ENCODE measurements around the gene RING1.

RING1 gene

DNA sequence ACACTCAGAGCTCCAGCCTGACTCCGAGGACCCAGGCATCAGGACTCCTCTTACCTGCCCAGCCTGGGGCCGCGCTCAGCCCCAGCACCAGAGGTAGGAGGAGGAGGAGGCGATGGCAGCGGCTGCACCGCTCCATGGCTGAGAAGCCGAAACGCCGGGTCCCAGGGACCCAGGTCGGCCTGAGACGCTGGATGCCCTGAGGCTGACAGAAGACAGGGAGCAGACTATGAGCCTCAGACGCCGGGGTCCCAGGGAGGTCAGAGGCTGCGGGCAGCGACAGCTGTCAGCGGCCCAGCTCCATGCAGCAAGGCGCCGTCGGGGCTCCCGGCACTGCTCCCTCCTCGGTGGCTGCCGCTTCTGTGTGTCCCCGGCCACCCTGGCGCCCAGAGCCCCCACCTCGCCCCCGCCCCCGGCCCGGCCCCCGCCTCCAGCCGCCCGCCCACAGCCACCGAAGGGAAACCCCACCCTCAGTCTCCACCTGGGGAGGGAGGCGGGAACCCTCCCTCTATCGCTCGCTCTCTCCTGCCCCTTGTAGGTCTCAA lies 16.1 kb upstream of the RING1 start, which contains the start of gene COL11A2:
Gene COL11A2 (minus strand): TSS at position 363 of the 542 bp plus-strand sequence. CDS start 227 bp downstream, at position 136.
- no peak for DNase-seq (ENCODE audit: low read depth in 2 of 2)

DNA sequence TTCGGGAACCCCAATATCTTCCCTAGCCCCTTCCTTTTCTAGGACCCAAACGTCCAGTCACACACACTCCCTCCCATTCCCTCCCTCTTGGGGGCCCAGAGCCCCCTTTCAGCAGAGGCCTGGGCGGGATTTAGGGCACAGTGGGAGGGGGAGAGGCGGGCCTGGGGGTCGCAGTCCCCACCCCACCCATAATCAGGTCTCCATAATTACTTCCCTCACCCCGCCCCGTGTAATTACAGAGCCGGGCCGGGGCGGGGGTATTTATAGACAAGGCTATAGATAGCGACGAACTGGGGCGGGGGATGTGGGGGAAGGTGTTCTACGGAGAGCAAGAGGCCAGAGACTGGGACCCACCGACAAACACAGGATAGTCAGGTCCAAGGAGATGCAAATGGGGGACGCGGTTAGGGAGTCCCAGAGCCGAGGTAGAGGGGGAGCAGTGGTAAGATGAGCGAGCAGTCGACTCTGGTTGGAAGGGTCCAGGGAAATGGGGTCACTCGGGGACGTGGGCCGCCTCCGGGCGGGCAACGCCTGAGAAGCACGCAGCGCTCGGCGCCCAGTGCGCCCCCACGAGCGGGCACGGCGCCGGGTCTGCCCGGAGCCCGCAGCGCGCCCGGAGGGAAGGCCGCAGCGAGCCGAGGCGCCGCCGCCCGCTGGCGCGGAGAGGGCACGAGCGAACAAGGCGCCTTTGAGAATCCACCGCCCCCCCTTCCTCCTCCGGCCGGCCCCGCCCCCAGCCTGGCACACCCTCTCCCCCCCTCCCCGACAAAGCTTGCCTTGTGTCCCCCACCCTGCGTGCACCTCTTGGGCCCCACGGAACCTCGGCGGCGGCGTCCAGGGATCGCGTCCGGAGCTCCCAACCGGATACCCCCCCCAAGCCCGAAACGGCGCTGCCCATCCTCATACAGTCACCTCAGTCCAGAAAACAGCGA lies 15.4 kb upstream of the RING1 start:
- DNase-seq (ENCODE audit: low read depth in 2 of 2) = peak in 1 of 2 donors; percentile 39

DNA sequence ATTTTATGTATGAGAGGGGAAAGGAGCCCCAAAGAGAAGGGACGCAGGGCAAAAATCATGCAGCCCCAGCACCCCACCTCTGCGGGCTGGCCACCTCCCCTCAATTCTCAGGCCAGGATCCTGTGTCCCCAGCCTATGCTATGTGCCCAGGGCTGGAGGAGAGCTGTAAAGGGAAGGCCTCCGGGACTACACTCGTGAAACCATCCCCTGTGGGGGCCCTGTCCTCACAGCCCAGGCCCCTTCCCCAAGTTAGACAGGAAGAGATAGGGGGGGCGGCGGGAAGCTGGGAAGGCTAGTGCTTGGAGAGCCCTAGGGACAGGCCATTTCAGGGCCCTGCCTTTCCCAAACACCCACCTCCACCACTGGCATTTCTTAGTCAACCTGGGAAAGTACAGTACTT lies 14.7 kb upstream of the RING1 start:
- no peak for DNase-seq (ENCODE audit: low read depth in 2 of 2)

DNA sequence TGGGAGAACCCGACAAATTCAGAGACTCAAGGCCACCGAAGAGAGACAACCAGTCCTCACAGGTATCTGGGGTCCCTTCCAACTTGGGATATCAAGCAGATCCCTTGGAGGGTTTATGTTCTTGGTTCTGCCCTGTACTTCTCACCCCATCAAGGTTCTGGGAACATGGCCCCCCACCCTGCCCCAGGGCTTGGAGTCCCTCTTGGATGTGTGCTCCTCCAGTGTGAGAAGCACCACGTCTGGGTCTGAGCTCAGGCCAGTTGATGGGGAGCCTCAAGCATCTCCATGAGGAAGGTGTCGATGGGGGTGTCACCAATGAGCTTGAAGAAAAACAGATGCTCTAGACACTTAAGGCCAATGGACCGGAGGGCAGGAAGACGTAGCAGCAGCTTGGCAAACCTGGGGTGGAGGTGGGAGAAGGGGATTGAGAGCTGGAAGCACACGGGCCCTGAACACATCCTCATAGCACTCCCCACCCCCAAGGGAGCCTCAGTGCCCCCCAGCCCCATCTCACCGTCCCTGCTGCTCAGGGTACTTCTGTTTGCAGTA lies 13.8 kb upstream of the RING1 start:
- DNase-seq (ENCODE audit: low read depth in 2 of 2) = no peak

DNA sequence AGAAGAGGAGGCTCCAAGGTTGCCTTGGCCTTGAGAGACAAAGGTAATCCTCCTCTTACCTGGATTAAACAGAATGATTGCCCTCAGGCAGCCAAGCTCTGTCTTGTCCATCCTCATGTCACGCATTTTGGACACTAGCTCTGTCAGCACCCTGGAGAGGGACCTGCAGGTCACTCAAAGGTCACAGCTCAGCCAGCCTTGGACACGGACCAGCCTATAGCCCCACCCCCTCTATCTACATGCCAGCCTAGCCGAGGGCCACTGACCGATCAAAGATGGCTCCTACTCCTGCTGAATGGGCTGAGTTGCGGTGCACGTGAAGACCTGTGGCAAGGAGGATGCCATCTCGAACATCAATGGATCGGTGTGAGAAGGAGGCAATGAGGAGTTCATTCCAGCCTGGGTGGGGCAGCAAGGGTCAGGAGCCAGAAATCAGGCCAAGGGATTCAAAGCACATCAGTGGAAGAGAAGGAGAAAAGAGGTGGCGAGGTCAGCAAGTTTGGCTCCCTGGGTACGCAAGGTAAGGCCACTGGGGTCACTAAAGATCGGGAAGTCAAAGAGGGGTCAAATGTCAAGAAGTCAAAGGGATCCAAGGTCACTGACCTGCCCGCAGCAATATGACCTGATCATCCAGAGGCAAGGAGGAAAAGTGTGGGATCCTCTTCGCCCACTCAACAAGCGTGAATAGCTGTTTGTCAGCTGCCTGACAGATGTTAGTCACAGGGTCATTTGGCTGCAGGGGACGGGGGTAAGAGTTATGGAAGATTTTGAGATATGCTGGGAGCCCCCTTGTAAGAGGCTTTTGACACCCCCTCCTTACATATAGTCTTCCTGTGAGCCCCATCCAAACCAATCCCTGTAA lies 12.8 kb upstream of the RING1 start:
- DNase-seq (ENCODE audit: low read depth in 2 of 2) = no peak

DNA sequence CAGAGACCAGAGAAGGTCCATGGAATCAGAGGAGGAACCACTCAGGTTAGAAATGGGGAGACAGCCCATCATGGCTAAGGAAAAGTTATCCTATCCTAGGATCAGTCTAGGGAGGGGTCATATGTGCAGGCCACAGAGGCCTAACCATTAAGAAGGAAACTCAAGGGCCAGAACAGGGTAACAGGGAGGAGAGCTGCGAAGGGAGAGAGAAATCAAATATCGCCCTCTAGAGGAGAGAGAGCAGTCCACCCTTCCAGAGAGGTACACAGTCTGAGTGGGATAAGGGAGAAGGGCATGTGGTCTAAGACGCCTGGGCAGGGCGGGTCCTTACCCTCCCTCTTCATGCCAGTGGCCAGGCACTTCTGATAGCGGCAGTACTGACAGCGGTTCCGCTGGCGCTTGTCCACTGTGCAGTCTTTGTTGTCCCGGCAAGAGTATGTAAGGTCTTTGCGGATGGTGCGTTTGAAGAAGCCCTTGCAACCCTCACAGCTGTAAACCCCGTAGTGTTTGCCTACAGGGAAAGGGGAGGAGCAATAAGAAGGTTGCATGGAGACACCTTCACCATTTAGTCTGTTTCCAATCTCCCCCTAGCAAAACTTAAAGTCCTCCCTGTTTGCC lies 10.8 kb upstream of the RING1 start:
- DNase-seq (ENCODE audit: low read depth in 2 of 2) = no peak

DNA sequence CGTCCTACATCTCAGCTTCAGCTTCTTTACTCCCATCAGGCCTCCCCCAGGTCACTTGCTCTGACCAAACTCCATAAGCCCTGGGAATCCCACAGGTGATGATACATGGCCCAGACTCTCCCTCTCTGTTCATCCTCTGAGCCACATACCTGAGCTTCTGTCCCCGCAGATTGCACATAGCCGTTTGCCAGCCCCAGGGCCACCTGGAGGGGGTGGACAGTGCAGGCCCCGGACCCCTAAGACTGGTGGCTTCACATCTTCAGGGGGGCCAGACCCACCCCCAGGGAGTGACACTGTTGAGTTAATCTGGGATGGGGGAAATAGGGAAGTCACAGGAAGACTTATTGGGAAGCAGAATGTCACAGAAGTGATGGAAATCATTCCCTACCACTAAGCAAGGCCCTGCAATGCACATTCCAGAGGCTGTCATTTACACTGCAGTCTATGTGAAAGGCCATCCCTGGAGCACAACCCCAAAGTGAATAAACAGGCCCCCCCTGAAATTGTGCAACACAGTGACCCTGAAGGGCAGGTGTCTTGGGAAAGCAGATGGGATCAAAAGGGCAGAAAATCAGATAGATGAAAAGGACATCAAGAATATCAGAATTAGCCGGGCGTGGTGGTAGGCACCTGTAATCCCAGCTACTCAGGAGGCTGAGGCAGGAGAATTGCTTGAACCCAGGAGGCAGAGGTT lies 10.0 kb upstream of the RING1 start:
- no peak for DNase-seq (ENCODE audit: low read depth in 2 of 2)

DNA sequence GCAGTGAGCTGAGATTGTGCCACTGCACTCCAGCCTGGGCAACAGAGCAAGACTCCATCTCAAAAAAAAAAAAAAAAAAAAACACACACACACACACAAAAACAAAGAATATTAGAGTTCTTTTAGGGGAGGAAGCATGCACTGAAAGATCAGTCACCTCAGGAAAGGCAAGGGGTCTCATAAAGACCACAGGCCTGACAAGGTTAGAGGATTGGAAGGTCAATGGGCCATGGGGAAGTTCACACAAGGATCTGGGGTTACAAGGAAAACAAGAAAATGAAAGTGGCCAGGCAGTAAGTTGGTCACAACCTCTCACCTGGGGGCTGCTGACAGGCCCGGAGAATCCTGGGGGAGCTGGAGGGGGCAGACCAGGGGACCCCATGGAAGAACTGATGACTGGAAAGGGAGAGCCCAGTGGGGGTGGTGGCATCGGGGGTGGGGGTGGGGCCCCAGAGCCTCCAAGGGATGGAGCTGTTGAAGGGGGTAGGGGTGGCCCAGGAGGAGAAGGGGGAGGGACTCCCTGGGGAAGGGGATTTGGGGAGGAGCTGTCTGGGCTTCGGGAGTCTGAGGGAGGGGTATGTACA lies 9.4 kb upstream of the RING1 start:
- DNase-seq (ENCODE audit: low read depth in 2 of 2) = no peak

DNA sequence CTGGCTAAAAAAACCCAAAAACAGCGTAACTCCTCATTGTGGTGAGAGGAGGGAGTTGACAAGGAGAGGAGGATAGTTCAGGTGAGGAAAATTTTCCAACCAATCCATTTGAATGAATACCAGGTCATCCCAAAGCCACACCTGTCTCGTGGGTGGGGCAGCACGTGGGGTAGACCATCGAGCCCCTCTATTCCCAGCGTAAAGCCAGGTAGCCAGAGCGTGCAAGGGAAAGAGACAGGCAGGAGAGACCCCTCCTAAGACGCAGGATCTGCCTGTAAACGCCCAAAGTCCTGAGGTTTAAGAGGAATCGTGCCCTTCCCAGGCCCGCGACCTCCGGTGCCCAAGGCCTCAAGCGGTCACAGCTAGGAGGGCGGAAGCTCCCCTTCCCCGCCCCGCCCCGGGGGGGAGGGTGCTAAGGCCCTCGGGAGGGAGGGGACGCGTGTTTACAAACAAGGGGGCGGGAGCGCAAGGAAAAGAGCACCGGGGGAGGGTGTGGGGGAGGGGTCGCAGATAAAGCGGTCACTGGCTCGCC lies 8.5 kb upstream of the RING1 start:
- peak; percentile 36 to 68 for DNase-seq (ENCODE audit: low read depth in 2 of 2)

DNA sequence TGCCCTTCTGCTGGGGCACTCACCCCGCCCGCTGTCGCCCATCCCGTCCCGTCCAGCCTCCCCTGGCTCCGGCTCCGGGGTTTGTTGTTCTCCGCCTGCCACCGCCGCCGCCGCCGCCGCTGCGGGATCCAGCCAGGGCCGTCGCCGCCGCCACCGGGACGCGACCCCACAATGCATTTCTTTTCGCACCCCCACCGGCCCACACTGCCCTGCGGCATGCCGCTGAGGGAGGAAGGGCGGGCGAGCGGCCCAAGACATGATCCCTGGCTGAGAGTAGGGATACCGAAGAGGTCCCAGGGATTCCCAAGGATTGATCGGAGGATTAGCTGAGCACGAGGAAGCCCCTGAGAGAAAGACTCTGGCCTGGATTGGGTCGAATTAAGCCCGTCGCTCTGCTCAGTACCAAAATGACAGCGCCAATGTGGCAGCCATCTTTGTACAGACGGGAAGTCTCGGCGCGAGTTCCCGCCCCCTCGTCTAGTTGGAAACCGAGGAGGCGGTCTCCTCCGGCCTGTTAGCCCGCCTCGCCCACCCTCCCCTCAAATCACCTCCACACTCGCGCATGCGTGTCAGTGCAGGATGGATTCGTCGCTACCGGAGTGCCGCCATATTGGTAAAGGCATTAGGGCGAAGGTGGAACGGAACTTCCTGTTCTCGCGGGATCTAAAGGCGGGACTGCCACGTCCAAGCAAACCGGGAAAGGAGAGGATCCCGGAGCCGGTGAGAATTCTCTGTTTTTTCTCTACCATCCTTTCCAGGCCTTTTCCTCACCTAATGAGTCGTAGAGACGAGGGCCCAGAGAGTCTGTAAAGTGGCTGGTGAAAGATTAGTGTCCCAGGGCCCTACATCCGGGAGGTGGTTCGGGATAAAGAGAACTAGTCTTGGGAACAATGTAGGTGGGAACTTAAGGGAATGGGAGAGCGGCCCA lies 7.8 kb upstream of the RING1 start, which contains the start of the genes RXRB and SLC39A7:
Gene RXRB (minus strand): TSS at position 447 of the 928 bp plus-strand sequence. CDS start 189 bp downstream, at position 258.
Gene SLC39A7 (plus strand): TSS at position 649 of the 928 bp plus-strand sequence. CDS start 379 bp downstream, outside the sequence.
- DNase-seq (ENCODE audit: low read depth in 2 of 2) = peak; percentile 97 to 99

DNA sequence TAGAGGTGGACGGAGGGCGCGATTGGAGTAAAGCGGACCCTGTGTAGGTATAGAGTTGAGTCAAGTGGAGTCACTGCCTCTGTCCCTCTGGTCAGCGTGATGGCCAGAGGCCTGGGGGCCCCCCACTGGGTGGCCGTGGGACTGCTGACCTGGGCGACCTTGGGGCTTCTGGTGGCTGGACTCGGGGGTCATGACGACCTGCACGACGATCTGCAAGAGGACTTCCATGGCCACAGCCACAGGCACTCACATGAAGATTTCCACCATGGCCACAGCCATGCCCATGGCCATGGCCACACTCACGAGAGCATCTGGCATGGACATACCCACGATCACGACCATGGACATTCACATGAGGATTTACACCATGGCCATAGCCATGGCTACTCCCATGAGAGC lies 7.2 kb upstream of the RING1 start:
- no peak for DNase-seq (ENCODE audit: low read depth in 2 of 2)

DNA sequence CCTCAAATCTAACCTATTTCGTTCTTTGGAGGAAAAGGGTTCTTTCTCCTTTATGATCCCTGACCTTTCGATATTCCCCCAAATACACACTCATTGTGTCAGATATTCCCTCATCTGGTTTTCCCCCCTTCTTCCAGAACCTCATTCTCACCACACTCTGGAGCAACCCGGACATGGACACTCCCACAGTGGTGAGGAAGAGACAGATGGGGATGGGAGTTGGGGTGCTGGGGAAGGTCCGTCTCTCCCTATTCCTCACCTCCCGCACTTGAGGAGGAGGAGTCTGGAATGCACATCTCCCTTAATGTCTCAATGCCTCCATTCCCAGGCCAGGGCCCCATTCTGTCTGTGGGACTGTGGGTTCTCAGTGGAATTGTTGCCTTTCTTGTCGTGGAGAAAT lies 6.4 kb upstream of the RING1 start:
- DNase-seq (ENCODE audit: low read depth in 2 of 2) = no peak

DNA sequence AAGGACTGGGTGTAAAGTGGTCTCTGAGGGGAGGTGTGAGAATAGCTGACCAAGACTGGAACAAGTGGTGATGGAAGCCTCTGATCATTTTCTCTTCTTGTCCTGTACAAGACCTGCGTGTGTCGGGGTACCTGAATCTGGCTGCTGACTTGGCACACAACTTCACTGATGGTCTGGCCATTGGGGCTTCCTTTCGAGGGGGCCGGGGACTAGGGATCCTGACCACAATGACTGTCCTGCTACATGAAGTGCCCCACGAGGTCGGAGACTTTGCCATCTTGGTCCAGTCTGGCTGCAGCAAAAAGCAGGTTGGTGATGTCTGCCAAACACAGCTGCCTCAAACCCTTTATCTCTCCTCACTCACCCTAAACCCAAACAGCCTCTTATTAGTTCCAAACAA lies 5.5 kb upstream of the RING1 start:
- DNase-seq (ENCODE audit: low read depth in 2 of 2) = no peak

DNA sequence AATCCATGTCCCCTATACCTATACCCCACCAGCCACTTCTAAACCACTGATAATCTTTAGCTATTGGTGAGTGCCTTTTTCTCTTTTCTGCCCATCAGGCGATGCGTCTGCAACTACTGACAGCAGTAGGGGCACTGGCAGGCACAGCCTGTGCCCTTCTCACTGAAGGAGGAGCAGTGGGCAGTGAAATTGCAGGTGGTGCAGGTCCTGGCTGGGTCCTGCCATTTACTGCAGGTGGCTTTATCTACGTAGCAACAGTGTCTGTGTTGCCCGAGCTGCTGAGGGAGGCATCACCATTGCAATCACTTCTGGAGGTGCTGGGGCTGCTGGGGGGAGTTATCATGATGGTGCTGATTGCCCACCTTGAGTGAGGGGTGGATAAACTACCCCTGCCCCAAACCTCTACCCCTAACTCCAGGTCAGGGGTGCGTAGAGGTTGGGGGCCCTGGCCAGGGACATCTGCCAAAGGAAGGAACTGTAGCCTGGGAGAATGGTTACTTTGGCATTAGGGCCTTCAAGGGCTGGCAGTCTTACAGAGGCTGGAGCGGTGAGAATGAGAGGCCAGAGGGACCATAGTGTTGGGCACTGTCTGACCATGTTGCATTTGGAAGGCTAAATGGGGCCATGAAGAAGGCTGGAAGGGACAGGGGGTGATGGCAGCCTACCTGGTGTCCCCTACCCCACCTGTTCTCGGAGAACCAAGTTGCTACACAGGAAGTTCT lies 4.7 kb upstream of the RING1 start:
- no peak for DNase-seq (ENCODE audit: low read depth in 2 of 2)

DNA sequence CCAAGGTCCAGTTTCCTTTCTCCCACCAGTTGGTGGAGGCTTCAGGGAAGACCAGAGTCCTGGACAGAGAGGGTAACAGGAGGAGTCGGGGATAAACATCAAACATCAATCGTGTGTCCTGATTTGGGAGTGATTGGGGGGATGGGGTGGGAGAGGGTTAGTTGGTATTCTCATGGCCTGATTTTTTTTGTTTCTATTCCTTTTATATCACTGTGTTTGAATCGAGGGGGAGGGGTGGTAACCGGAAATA lies 4.2 kb upstream of the RING1 start:
- no peak for DNase-seq (ENCODE audit: low read depth in 2 of 2)

DNA sequence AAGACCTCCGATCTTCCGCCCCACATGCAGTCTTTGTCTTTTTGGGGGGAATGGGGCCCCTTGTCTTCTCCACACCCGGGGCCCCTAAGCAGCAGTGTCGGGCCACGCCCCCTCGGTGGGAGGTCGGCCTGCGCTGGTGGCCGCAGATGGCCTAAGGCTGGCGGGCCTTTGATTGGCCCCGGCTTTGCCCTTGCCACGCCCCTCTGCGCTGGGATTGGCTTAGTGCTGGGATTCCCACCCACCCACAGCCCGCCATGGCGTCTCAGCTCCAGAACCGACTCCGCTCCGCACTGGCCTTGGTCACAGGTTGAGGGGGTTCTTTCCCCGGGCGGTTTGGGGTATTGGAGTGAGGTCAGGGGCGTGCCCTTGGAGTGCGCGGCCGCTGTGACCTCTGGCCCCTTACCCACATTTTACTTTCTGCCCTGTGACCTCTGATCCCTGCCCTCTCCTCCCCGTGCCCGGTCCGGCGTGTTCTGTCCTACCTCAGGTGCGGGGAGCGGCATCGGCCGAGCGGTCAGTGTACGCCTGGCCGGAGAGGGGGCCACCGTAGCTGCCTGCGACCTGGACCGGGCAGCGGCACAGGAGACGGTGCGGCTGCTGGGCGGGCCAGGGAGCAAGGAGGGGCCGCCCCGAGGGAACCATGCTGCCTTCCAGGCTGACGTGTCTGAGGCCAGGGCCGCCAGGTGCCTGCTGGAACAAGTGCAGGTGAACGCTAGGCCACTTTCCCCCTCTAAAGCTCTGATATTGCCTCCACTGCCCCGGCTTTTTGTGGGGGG lies 3.7 kb upstream of the RING1 start, which contains the start of gene HSD17B8:
Gene HSD17B8 (plus strand): TSS at position 241 of the 776 bp plus-strand sequence. CDS start 14 bp downstream, at position 255.
- peak; percentile 80 to 91 for DNase-seq (ENCODE audit: low read depth in 2 of 2)

DNA sequence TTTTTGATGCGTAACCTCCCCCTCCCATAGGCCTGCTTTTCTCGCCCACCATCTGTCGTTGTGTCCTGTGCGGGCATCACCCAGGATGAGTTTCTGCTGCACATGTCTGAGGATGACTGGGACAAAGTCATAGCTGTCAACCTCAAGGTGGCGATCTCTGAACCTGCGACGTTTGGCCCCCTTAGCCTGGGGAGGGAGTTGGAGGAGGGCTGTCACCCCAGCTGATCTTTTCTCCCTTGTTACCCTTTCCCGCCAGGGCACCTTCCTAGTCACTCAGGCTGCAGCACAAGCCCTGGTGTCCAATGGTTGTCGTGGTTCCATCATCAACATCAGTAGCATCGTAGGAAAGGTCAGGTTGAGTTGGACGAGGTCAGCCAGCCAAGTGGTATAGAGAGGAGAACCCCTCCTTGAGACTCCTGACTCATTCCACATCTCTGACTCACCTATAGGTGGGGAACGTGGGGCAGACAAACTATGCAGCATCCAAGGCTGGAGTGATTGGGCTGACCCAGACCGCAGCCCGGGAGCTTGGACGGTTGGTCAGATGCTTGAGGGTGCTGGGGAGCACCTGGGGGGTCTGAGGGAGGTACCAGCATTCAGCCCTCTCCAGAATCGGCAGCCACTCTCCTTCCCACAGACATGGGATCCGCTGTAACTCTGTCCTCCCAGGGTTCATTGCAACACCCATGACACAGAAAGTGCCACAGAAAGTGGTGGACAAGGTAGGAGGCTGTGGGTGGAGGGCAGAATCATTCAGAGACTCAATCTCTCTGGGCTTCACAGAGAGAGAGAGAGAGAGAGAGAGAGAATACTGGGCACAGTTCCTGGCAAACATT lies 2.9 kb upstream of the RING1 start:
- DNase-seq (ENCODE audit: low read depth in 2 of 2) = no peak
